ENCODE measurements around the gene LRRC40.

Gene LRRC40

DNA sequence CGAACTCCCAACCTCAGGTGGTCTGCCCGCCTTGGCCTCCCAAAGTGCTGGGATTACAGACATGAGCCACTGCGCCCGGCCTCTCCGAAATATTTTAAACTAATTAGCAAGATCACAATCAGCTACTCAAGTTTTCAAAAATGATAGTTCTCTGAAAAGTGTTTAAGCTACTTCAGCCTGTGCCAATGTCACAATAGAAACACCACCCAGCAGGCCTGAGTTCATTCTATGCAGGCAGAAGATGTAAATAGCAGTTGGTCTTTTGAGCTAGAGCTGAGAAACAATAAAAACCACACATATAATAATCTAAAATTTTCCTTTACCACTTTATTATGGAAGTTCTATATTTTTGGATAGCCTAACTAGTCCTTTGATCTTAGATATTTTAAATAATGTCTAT lies 96.1 kb downstream of the LRRC40 start:
- no peak for DNase-seq

GRCh38 chr1:70103770-70104169 lies 101.6 kb downstream of the LRRC40 start:
- DNase-seq: no peak

GRCh38 chr1:70101774-70102173 lies 103.6 kb downstream of the LRRC40 start:
- DNase-seq: no peak

- DNase-seq: no peak
Observed at GRCh38 chr1:70101231-70101630, 104.1 kb downstream of the LRRC40 start.
